GM18502 (cell line): ENCODE measurements around the gene ANAPC7.
"Not testable (repeated sequence)": the region's sequence is repeated elsewhere in the genome, so short reads cannot be mapped to it uniquely, and the experiment has no call there.

Experiments
- ATAC-seq: cut with Tn5 transposase; IDR thresholded peaks from one replicate; pipeline ENCODE4 v1.9.1; 2021; ENCODE audit warnings: mild to moderate bottlenecking; ENCODE audit not compliant: unreplicated experiment, poor library complexity

ANAPC7 gene

GRCh38 chr12:110349514-110350151 lies 53.9 kb downstream of the ANAPC7 start:
- ATAC-seq: no peak

GRCh38 chr12:110349096-110349495 lies 54.4 kb downstream of the ANAPC7 start:
- no peak for ATAC-seq

GRCh38 chr12:110348431-110349059 lies 55.0 kb downstream of the ANAPC7 start:
- no peak for ATAC-seq

GRCh38 chr12:110347767-110348166 lies 55.7 kb downstream of the ANAPC7 start:
- no peak for ATAC-seq

GRCh38 chr12:110345963-110346362 lies 57.5 kb downstream of the ANAPC7 start:
- no peak for ATAC-seq

GRCh38 chr12:110345176-110345661 lies 58.3 kb downstream of the ANAPC7 start:
- no peak for ATAC-seq

- no peak for ATAC-seq
These were observed 58.9 kb downstream of the ANAPC7 start for GRCh38 chr12:110344657-110345056.

GRCh38 chr12:110343736-110344555 lies 59.6 kb downstream of the ANAPC7 start:
- no peak for ATAC-seq

- no peak for ATAC-seq
These were observed 60.4 kb downstream of the ANAPC7 start for GRCh38 chr12:110343114-110343513.

GRCh38 chr12:110342157-110342556 lies 61.4 kb downstream of the ANAPC7 start:
- ATAC-seq: no peak

- ATAC-seq: no peak
These were observed 62.8 kb downstream of the ANAPC7 start for GRCh38 chr12:110340706-110341105.

- not testable (repeated sequence) for ATAC-seq
These were observed 63.2 kb downstream of the ANAPC7 start for GRCh38 chr12:110340261-110340660.

- ATAC-seq: no peak
These were observed 64.1 kb downstream of the ANAPC7 start for GRCh38 chr12:110339184-110339952.

- ATAC-seq: no peak
These were observed 64.8 kb downstream of the ANAPC7 start for GRCh38 chr12:110338754-110339153.

GRCh38 chr12:110337912-110338710 lies 65.4 kb downstream of the ANAPC7 start:
- no peak for ATAC-seq

- no peak for ATAC-seq
These were observed 67.9 kb downstream of the ANAPC7 start for GRCh38 chr12:110335481-110336045.

- no peak for ATAC-seq
These were observed 70.3 kb downstream of the ANAPC7 start for GRCh38 chr12:110333201-110333600.

GRCh38 chr12:110330544-110330943 lies 73.0 kb downstream of the ANAPC7 start:
- ATAC-seq: no peak

GRCh38 chr12:110330124-110330523 lies 73.4 kb downstream of the ANAPC7 start:
- no peak for ATAC-seq
